ENCODE measurements around the gene RNASE1.

RNASE1 gene

DNA sequence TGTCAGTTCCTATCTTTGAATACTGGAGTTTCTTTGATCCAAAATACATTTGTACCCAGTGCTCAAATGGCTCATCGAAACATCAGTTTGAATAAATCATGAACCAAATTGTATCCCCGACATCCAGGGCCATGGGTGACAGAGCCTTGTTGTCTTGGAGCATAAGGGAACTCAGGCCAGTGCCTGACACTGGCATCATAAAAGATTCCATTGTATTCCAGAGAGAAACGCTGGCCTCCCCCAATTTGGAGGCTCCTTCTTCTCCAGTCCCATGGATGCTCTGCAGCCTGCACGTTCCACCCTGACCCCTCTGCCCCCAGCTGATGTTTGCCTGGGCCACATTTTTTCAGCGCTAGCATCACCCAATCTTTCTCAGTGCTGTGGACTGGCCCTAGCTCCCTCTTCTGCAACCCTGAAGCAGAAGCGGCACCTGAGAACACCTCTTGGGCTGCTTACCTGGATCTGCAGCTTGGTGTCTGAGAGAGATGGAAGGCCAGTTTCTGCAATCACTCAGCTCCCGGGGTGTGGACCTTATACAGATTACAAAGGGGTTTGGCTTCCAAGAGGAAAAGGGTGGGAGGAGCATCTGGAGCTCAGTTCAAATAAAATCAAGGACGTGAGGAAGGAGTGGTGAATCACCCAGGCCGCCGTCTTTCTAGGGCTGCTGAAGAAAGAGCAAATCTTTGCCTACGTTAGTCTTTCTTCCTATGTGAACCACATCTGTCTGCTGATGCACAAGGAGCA lies at the start of gene RNASE1:
Gene RNASE1, minus strand, starts transcription at position 504 of the 744 bp plus-strand sequence. CDS start 776 bp downstream, outside the sequence.
- no peak within 1 kb of the TSS for H3K4me3 ChIP-seq (ENCODE audit: low read depth, low read length)
- DNase-seq (ENCODE audit: low read depth), result no peak
- TF ChIP-seq, protein P1, sequence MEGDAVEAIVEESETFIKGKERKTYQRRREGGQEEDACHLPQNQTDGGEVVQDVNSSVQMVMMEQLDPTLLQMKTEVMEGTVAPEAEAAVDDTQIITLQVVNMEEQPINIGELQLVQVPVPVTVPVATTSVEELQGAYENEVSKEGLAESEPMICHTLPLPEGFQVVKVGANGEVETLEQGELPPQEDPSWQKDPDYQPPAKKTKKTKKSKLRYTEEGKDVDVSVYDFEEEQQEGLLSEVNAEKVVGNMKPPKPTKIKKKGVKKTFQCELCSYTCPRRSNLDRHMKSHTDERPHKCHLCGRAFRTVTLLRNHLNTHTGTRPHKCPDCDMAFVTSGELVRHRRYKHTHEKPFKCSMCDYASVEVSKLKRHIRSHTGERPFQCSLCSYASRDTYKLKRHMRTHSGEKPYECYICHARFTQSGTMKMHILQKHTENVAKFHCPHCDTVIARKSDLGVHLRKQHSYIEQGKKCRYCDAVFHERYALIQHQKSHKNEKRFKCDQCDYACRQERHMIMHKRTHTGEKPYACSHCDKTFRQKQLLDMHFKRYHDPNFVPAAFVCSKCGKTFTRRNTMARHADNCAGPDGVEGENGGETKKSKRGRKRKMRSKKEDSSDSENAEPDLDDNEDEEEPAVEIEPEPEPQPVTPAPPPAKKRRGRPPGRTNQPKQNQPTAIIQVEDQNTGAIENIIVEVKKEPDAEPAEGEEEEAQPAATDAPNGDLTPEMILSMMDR (IDR thresholded peaks at IDR 0.05; ENCODE audit: low read depth, low read length), result no peak
- TF ChIP-seq POLR2A (IDR thresholded peaks at IDR 0.05; ENCODE audit: extremely low read depth, insufficient read length), result no peak

DNA sequence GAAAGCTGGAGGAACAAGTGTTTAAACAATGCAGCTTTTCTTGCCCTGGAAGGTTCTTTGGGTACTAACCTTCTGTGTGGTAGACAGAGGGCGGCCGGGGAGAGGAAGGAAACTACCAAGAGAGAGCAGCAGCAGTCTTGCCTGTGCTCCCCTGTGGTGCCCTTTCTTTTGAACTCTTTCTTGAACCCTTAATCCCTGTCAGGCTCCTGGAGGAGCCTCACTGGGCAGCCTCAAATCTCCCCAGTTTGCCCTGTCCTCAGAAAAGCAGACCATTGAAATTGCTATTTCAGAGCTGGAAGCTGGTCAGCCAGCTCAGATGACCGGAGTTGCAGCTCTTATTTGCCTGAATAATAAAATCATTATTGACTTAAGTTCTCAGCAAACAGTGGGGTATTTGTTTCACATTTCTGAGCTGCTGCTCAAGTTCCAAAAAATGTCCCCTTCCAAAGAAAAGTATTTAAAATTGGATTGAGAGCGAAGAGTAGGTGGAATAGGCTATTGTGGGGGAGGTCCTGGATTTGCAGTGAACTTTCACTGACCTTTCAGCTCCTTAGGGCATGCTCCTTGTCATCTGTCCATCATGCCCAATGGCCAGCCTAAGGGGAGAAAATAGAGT lies 46.4 kb upstream of the RNASE1 start:
- no peak overlapping the region for H3K4me3 ChIP-seq (ENCODE audit: low read depth, low read length)
- no peak for DNase-seq (ENCODE audit: low read depth)
- TF ChIP-seq, protein P2, sequence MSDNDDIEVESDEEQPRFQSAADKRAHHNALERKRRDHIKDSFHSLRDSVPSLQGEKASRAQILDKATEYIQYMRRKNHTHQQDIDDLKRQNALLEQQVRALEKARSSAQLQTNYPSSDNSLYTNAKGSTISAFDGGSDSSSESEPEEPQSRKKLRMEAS (IDR thresholded peaks at IDR 0.05; ENCODE audit: low read depth, low read length), result no peak
- TF ChIP-seq, protein P1 (IDR thresholded peaks at IDR 0.05; ENCODE audit: low read depth, low read length), result no peak

DNA sequence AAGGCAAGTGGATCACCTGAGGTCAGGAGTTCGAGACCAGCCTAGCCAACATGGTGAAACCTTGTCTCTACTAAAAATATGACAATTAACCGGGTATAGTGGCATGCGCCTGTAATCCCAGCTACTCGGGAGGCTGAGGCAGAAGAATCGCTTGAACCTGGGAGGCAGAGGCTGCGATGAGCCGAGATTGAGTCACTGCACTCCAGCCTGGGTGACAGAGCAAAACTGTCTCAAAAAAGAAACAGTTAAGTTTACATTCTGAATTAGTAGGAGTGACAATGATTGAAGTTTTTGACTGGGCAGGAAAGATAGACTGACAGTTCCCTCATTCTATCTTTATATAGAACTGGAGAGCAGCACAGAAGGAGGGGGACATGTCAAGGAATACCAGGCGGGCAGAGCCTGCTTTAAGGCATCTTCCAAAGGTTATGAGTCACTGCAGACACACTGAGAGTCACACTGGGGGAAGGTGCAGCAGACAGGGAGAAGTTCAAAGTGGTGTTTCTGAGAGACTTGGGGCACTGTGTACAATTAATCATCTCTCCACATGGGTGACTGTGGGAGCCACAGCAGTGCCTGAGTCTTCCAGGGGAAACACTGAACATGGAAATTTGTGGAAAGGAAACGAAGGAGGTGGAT lies 45.8 kb upstream of the RNASE1 start:
- H3K4me3 ChIP-seq (ENCODE audit: low read depth, low read length), result no peak overlapping the region
- no peak for DNase-seq (ENCODE audit: low read depth)

DNA sequence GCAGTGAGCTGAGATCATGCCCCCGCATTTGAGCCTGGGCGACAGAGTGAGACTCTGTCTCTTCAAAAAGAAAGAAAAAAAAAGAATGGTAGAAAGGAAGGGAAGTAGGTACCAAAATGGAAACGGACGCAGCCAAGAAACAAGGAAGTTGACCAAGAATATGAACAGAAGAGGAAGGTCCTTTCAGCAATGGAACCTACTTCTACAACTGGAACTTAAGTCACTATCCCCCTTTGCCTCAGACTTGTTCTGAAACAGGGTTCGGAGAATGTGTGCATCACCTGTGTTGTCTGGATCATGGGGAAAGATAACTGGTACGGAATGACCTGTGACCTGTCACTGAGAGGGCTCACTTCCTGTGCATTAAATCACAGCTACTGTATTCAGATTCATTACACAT lies 43.9 kb upstream of the RNASE1 start:
- TF ChIP-seq POLR2A (IDR thresholded peaks at IDR 0.05; ENCODE audit: extremely low read depth, insufficient read length), result no peak
- TF ChIP-seq, protein P1 (IDR thresholded peaks at IDR 0.05; ENCODE audit: low read depth, low read length), result no peak
- TF ChIP-seq, protein P2 (IDR thresholded peaks at IDR 0.05; ENCODE audit: low read depth, low read length), result no peak
- TF ChIP-seq MYC (IDR thresholded peaks at IDR 0.05; ENCODE audit: low read depth, low read length), result no peak
- no peak for DNase-seq (ENCODE audit: low read depth)
- H3K4me3 ChIP-seq (ENCODE audit: low read depth, low read length), result no peak overlapping the region

More for the DNA sequence above, 45.8 kb upstream of the RNASE1 start:
- no peak for TF ChIP-seq MYC (IDR thresholded peaks at IDR 0.05; ENCODE audit: low read depth, low read length)
- TF ChIP-seq, protein P2 (IDR thresholded peaks at IDR 0.05; ENCODE audit: low read depth, low read length), result no peak
- TF ChIP-seq POLR2A (IDR thresholded peaks at IDR 0.05; ENCODE audit: extremely low read depth, insufficient read length), result no peak
- TF ChIP-seq, protein P1 (IDR thresholded peaks at IDR 0.05; ENCODE audit: low read depth, low read length), result no peak

DNA sequence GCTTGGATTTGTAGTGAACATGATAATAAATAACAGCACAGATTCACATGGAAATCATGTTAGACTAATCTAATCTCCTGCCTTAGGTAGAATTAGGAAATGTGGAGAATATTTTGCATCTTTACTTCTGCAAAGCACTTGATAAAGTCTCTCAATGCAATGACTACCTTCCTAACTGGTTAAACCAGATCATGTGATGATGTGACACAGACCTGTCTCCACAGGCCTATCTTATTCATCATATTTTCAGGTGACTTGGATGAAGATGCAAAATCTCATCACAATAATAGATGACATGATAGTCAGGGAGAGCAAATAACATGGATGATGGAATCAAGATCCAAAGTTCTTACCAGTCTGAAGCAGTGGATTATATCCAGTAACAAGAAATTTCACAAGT lies 38.5 kb upstream of the RNASE1 start:
- no peak for DNase-seq (ENCODE audit: low read depth)
- no peak overlapping the region for H3K4me3 ChIP-seq (ENCODE audit: low read depth, low read length)
- TF ChIP-seq MYC (IDR thresholded peaks at IDR 0.05; ENCODE audit: low read depth, low read length) (no peak), POLR2A (IDR thresholded peaks at IDR 0.05; ENCODE audit: extremely low read depth, insufficient read length) (no peak)
- TF ChIP-seq, protein P2 (IDR thresholded peaks at IDR 0.05; ENCODE audit: low read depth, low read length), result no peak
- TF ChIP-seq, protein P1 (IDR thresholded peaks at IDR 0.05; ENCODE audit: low read depth, low read length), result no peak

Data from NB4 (cell line).